ENCODE results near the gene SIAH2. TPM values are rescaled to one million over a fixed set of nuclear protein-coding genes. Genes with fewer than 3 reads are reported as not detected.
A peak's percentile ranks its signal among the peaks of the same experiment; 100 is the strongest.

The SIAH2 gene
- total and polyA plus RNA-seq, 9 of the 15 experiments (the other 6 are each of a cell fraction or from before 2014, with no cell fraction given), result 4.8 to 39.0 (median 29.9) TPM

GRCh38 chr3:150729682-150730360 is 33.1 kb downstream of the SIAH2 start (continued):
- TF ChIP-seq MECOM (CRISPR knock-in tag; IDR thresholded peaks at IDR 0.05) (no peak), HMGXB4 (CRISPR knock-in tag; IDR thresholded peaks at IDR 0.05) (no peak), COPS2 (conservative IDR thresholded peaks at IDR 0.05) (no peak), SMAD1 (IDR thresholded peaks at IDR 0.05; ENCODE audit: low read depth, low read length, partially characterized antibody) (peak; percentile 57), ZNF431 (CRISPR knock-in tag; IDR thresholded peaks at IDR 0.05) (no peak), RB1 (IDR thresholded peaks at IDR 0.05; ENCODE audit: low read depth) (0 out of 2 replicates have a peak, but pooled peaks have one; percentile 7), NUFIP1 (IDR thresholded peaks at IDR 0.05; ENCODE audit: partially characterized antibody) (no peak), MTF1 (CRISPR knock-in tag; IDR thresholded peaks at IDR 0.05; ENCODE audit: borderline replicate concordance) (no peak), MEF2D (tag; conservative IDR thresholded peaks at IDR 0.05; ENCODE audit: low read depth) (0 out of 2 replicates have a peak, but pooled peaks have one; percentile 28), CREBBP (IDR thresholded peaks at IDR 0.05; ENCODE audit: low read depth, low read length) (no peak), ZBTB5 (IDR thresholded peaks at IDR 0.05) (no peak), SNIP1 (IDR thresholded peaks at IDR 0.05; ENCODE audit: low read depth) (no peak), NR4A1 (CRISPR knock-in tag; IDR thresholded peaks at IDR 0.05) (no peak), NR4A1 (tag; IDR thresholded peaks at IDR 0.05) (no peak), CTCF (IDR thresholded peaks at IDR 0.05 in 2 of 3, conservative IDR thresholded peaks at IDR 0.05 in 1 of 3; ENCODE audit: insufficient read depth in 2 of 3, low read depth in 1 of 3, low read length in 3 of 3) (no peak), PHB2 (IDR thresholded peaks at IDR 0.05; ENCODE audit: low read depth) (peak; percentile 75), ZNF121 (CRISPR knock-in tag; conservative IDR thresholded peaks at IDR 0.05) (no peak), TEAD1 (CRISPR knock-in tag; IDR thresholded peaks at IDR 0.05) (peak in 1 of 2 experiments; percentile 70; a peak in 1 of 4 replicates), ZBTB2 (IDR thresholded peaks at IDR 0.05) (peak; percentile 50; the same call in 1 of the 2 replicates), FOXM1 (IDR thresholded peaks at IDR 0.05; ENCODE audit: low read depth) (peak; percentile 88), FOXM1 (CRISPR knock-in tag; IDR thresholded peaks at IDR 0.05; ENCODE audit: low read depth) (no peak), HES1 (IDR thresholded peaks at IDR 0.05; ENCODE audit: low read depth) (0 out of 2 replicates have a peak, but pooled peaks have one; percentile 7)
